HG03196 (cell line): Measurements from ENCODE around the gene GYPB.
"Not testable (repeated sequence)": the region's sequence is repeated elsewhere in the genome, so short reads cannot be mapped to it uniquely, and the experiment has no call there.

Experiments
- ATAC-seq: cut with Tn5 transposase; IDR thresholded peaks from one replicate; pipeline ENCODE4 v1.9.1; 2021; ENCODE audit not compliant: unreplicated experiment

The GYPB gene

DNA sequence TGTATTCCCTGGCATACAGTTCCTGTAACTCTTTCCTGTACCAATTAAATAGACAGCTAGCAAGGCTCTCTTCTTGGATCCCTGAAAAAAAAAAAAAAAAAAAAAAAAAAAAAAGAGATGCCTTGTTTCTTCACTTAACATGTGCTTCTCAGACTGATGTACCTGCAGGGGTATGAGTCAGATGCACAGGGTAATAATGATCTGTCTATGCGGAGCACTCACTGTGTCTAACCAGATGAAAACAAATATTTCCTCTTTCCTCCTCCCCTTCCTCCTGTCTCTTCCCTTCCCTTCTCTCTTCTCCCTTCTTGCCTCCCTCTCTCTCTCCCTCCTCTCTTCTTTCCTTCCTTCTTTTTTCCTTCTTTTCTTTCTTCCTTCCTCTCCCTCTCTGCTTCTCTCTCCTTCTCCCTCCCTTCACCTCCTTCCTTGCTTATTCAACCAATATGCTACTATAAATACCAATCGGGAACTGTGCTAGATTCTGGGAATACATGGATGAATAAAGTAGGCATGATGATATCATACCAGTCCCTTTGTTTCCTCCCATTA, 3.0 kb downstream of the GYPB start:
- ATAC-seq = not testable (repeated sequence)

- ATAC-seq = no peak
These were observed 4.4 kb downstream of the GYPB start for GRCh38 chr4:144014808-144015207.

DNA sequence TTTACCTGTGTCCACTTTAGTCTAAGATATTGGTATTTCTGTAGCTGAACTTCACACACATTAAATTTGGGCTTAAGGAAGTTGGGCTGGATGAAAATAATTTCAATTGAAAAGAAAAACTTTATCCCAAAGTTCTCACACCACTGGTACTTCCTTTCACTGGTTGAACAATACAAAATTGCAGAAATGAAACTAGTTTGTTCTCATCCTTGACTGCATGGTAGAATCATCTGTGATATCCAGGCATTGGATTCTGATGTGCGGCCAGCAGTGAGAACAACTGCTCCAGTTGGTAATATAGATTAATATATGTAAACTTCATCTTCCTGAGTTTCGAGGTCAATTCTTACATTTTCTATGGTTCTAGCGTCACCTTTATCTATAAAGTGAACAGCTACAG, 10.6 kb downstream of the GYPB start:
- not testable (repeated sequence) for ATAC-seq

- not testable (repeated sequence) for ATAC-seq
These were observed 11.2 kb downstream of the GYPB start for GRCh38 chr4:144007960-144008359.

DNA sequence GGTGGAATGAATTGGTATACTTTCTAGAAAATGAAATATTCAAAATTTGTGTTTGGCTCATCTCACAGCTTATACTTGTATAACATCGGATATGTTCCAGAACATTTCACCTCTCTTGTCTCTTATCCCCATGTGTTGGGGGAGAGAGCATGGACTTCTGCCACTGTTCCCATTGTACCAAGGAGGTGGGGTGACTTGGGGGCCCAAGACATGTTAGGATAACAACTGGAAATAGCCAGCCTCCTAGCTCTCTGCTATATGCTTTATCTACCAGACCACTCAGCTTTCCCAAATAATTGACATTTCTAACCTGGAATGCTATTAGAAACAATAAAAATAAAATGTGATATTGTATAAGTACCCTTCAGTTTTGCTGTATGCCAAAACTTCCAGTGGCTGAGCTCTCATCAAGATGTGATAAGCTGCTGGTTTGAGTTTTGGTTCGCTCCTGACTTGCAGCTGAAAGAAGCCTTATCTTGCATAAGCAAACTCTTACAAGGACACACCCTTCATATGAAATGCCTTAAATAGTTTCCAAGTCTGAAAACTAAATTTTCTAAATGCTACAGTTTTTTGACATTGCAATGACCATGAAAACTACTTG, 12.9 kb downstream of the GYPB start:
- not testable (repeated sequence) for ATAC-seq

DNA sequence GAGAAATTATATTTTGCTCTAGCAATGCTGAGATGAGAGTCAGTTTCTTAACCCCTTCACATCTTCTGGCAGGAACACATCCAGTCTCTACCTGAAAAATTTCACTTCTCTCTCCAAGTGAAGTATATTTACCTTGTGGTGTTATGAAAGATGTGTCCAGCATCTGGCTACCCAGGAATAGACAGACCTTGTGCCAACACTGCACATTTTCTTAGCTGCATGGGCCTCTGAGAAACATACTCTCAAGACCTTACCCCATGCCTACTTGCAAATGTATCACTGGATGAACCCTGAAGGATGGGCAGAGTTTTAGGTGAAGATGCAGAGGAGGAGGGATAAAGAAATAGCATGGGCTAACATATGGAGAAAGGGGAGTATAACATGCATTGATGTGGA, 13.6 kb downstream of the GYPB start:
- not testable (repeated sequence) for ATAC-seq

- not testable (repeated sequence) for ATAC-seq
These were observed 14.2 kb downstream of the GYPB start for GRCh38 chr4:144004868-144005557.

DNA sequence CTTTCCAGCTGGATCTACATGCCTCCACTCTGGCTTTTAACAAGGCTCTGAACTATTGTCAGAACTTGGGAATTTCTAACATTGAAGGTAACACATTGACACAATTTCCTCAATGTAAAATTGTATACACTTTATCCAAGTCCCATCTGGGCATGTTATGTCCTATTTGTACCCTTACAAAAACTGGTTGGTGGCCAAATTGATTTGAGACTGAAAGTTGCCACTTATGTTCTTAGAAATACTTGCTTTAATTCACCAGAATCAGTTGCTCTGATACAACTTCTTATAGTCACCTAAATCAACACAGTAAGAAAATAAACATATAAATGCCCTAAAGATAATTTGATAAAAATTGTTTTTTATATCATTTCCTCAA, 15.3 kb downstream of the GYPB start:
- ATAC-seq = not testable (repeated sequence)

- ATAC-seq = not testable (repeated sequence)
These were observed 15.8 kb downstream of the GYPB start for GRCh38 chr4:144003205-144003889.

GRCh38 chr4:144000331-144000995, 18.7 kb downstream of the GYPB start:
- ATAC-seq = not testable (repeated sequence)

DNA sequence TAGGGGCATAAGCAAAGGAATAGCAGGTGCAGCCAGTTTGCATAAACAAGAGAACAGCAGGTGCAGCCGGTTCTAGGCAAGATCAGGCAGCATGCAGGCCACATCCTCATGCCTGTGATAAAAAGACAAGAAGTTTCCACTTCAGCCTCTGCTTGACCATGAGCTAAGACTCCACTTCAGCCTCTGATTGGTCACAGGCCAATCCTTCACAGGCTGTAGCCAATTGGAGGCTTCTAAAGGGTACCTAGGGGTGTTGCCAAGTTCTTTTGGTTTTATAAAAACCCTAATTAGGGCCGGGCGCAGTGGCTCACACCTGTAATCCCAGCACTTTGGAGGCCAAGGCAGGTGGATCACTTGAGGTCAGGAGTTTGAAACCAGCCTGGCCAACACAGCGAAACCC, 23.0 kb downstream of the GYPB start:
- ATAC-seq = not testable (repeated sequence)

DNA sequence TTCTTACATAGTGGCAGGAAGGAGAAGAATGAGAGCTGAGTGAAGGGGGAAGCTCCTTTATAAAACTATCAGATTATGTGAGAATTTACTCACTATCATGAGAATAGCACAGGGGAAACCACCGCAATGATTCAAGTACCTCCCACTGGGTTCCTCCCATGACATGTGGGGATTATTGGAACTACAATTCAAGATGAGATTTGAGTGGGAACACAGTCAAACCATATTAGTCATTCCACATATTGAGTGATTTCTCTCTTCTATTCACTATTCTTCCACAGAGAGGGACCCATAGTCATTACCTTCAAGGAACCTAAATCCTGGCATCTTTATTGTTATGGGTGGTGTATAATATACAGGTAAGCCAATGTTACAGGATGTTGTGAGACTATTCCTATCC, 27.4 kb downstream of the GYPB start:
- ATAC-seq = not testable (repeated sequence)

GRCh38 chr4:143990717-143991116, 28.5 kb downstream of the GYPB start:
- ATAC-seq = not testable (repeated sequence)

DNA sequence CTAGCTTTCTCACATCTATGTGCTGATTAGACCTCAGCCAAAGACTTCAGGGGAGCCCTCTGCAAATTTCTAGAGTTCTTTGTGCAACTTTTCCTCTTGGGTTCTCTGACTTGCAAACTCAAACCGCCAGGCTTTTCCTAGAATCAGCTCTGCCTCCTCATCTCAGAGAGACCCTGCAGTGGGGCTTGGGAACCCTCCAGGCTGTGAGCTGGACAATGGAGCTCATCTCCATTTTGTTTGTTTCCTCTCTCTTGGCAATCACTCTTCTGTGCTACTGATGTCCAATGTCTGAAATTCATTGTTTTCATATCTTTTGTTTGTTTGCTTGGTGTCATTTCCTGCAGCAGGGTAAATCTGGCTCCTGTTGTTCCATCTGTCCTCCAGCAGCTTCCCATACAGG, 33.0 kb downstream of the GYPB start:
- no peak for ATAC-seq

DNA sequence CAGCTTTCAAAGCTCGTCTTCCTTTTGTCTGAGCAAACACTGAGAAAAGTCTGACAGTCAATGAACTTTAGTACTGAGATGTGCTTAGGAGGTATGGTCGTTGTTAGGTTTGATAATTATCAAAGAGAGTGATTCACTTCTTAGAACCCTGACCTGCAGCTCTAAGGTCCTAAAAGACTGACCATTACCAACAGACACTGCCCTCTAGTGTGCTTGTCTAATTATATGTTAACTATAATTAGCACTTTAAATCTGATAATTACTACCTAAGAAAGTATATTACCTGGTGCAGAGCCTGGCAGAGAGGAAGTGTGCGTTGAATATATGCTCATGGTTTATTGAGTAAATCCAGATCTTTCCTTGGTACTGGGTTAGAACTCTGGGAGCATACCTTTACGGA, 38.4 kb downstream of the GYPB start:
- ATAC-seq = not testable (repeated sequence)

DNA sequence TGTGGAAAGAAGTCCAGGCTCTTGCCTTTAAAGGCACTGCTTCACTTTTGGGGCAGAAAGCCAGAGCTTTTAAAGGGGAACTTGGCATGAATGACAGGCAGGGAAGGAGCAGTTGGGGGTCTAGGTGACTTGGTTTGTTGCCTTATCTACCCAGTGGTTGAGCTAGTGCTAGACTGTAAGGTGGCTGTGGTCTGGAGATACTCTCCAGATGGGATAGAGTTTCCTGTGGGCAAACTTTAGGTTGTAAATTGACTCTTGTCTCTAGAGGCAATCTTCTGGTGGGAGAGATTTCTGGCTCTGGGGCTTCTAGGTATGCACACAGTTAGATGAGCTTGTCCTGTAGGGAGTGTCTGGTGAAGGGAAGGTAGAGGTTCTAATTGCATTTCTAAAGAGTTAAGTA, 43.7 kb downstream of the GYPB start:
- not testable (repeated sequence) for ATAC-seq

GRCh38 chr4:143974021-143974420, 45.2 kb downstream of the GYPB start:
- ATAC-seq = not testable (repeated sequence)

- ATAC-seq = no peak
These were observed 58.1 kb downstream of the GYPB start for GRCh38 chr4:143961075-143961474.

DNA sequence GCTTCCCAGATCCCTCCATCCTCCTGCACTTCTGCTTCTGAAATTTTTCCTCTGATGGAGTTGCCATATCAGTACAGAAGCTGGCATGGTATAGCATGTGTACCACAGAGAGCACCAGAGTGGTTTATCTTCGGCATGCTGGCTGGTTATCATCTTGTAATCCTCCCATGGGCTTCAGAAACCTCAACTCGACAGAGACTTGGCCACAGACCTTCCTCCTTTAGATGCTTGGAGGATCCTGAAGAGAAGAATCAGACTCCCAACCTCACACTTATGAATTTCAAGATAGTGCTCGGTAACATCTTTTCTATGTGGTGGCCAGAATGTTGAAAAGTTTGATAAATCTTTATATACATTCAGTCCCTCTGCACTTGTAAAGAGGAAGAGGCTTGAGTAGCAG, 63.9 kb downstream of the GYPB start:
- not testable (repeated sequence) for ATAC-seq

GRCh38 chr4:143951458-143951972, 67.7 kb downstream of the GYPB start:
- not testable (repeated sequence) for ATAC-seq

DNA sequence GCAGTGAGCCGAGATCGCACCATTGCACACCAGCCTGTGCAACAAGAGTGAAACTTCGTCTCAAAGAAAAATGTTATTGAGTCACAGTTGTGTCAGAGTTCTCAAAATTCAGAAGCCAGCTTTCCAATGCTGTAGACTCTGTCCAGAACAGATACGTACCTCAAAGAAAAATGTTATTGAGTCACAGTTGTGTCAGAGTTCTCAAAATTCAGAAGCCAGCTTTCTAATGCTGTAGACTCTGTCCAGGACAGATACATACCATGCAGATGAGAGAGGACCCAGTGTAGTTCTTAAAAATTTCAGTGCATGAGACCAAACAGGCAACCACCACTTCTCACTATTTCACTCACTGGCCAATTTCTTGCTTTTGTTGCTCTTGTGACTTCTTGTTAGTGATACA, 68.2 kb downstream of the GYPB start:
- ATAC-seq = not testable (repeated sequence)
